Stimulated activated CD8-positive, alpha-beta memory T cell treated with anti-CD3 and anti-CD28 coated beads, Interleukin-7, amount 100 ng/mL, for 48 hours (primary cell): ENCODE data around the gene VLDLR.

ENCODE experiments used
- DNase-seq, 2 donors: peaks; one replicate each; pipeline ENCODE4 v3.0.0-alpha.2; 2020; ENCODE audit warnings: low read depth in 1 of 2; ENCODE audit errors: extremely low read depth in 1 of 2

The VLDLR gene

DNA sequence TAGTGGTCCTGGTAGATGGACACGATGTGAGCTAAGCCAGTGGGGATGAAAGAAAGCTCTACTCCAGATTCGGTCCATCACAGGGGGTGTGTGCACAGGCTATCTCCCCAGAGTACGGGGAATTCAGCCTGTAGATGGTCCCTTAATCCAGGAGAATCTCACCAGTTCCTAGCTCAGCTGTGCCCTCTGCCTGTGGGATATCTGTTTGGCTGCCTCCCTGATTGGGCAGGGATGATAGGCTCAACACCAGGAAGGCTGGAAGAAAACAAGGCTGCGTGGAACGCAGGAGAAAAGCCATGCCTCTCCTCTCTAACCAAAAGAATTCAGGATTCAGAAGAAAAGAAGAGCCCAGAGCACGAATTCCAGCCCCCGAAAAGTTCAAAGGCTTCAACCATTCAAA is 40.9 kb downstream of the VLDLR start:
- DNase-seq = no peak

DNA sequence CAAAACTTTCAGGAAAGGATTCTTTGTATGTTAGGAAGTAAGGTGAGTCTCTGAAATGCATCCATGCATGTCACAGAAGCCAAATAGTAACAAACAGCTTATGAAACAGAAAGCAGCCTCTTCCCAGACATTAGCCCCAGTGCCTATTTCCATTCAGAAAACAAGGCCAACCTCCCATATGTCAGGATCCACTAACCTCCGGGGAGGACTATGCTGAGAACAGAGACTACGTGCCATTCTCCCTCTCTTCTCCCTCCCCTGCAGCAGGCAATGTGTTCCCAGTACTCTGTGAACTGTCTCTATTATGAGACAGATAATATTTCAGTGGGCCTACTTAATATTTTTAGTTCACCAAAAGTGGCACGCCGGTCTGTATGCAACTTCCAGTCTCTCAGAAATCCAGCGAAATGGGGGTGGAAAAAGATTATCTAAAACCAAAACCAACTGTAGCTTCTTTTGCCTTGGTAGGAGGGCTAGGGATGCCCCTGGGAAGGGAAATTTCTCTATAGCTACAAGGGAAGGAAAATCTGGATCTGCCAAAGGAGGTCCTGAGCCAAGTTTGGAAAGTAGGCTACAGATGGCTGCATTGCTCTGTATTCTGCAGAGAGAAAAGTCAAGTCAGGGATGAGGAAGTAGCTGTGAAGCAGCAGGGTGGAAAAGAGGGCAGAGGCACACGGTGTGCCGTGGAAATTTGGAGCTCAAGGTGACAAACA is 42.0 kb downstream of the VLDLR start:
- DNase-seq = no peak

DNA sequence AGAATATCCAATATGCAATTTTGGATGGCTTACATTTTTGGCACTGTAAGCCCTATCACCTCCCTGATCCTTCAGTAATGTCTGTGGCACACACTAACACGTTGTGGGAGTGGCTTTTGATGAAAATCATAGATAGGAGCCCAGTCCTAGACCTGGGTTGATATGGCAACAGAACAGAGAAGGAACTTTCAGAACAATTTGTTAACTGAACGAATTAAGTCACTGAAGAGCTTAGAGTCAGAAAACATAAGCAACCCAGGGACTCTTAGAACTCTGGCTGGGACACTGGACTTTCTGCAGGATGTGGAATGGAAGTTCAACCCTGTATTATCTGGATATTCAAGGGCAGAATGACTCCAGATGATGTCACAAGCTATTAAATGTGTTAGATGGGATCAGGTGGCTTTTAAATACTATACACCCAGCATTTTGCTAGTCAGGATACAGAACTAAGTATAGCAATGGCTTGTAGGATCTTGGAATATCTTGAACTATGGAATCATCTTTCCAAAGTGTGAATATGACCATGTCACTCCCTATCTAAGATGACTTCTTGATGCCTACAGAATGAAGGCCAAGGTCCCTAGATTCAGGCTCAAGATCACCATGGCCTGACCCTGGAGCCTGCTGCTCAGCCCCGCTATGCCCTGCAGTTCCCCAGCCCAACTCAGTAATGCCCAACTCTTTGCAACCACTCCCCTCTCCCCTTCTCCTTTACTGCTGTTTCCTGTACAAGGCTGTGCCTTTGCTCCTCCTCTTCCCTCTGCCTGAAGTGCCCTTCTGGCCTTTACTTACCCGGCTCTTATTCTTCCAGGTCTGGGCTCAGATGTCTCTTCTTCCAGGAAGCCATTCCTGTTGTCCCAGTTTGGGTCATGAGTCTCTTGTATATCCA is 42.8 kb downstream of the VLDLR start:
- no peak for DNase-seq

DNA sequence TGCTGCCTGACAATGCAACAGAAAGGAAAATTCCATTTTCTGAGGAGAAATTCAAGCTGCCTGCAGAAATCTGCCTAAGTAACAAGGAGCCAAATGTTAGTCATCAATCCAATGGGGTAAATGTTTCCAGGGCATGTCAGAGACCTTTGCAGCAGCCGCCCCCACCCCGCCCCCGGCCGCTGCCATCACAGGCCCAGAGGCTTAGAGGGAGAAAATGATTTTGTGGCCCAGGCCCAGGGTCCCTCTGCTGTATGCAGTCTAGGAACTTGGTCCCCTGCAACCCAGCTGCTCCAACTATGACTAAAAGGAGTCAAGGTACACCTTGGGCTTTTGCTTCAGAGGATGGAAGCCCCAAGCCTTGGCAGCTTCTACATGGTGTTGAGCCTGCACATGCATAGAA is 45.0 kb downstream of the VLDLR start:
- no peak for DNase-seq

DNA sequence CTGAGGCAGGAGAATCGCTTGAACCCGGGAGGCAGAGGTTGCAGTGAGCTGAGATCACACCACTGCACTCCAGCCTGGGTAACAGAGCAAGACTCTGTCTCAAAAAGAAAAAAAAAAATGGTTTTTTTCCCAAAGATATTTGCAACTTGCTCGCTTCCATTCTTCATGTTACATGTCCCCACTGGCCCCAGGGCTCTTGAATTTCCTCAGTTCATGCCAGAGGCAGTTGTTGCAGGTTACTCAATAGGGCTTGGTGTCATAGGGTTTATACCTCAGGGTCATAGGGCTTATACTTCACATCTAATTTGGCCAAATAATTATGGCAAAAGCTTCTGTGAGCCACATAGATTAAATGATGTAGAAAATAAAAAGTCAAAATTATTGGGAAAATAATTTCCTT is 51.6 kb downstream of the VLDLR start:
- DNase-seq = no peak

DNA sequence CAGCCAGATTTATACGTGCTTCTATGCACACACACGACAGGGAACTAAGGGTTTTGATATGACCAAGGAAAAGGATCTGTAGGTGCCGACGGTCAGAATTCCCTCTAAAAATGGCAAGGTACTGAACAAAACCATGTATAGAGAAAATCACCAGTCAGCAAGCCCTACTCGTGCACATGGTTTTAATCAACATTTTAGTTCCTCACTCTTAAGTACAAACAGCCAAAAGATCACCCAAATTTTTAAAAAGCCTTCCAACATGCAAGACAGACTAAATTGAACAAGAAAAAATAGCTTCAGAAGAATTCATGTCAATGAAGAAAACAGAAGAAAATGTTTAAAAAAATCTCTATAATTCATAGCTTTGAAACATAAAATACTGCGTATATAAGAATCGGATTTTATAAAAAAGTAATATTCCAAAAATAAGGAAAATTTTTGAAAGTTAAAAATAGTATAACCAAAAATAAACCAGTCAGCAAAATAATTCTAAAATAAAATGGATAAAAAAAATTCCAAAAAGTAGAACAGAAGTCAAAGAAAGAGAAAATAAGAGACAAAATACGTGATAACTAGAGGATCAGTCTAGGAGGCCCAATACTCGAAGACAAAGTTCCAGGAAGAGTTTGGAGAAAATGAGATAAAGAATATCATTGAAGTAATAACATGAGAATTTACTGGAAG is 52.7 kb downstream of the VLDLR start:
- DNase-seq = no peak

DNA sequence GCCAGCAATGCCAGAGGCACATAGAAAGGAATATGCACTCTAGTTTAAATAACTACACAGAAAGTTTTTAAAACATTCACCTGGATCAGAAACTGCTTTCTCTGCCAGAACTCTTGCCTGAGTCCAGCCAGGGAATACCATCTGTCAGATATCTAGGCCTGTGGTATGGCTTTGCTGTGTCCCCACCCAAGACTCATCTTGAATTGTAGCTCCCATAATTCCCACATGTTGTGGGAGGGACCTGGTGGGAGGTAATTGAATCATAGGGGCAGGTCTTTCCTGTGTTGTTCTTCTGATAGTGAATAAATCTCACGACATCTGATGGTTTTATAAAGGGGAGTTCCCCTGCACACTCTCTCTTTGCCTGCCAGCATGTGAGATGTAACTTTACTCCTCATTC is 54.2 kb downstream of the VLDLR start:
- DNase-seq = no peak

DNA sequence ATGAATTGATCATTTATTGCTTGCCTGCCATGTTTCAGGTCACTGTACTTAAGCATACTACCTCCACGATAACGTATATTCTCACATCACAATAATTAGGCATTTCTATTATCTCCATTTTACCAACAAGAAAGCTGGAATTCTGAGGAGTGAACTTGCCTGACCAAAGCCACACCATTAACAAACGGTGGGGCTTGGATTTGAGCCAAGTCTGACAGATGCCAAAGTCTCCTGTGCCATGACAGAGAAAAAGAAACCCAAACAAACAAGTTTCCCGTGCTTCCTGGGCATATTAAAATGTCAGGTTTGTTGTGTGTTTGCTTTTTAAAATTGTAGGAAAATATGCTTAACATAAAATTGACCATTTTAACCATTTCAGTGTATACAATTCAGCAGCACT is 54.9 kb downstream of the VLDLR start:
- no peak for DNase-seq

DNA sequence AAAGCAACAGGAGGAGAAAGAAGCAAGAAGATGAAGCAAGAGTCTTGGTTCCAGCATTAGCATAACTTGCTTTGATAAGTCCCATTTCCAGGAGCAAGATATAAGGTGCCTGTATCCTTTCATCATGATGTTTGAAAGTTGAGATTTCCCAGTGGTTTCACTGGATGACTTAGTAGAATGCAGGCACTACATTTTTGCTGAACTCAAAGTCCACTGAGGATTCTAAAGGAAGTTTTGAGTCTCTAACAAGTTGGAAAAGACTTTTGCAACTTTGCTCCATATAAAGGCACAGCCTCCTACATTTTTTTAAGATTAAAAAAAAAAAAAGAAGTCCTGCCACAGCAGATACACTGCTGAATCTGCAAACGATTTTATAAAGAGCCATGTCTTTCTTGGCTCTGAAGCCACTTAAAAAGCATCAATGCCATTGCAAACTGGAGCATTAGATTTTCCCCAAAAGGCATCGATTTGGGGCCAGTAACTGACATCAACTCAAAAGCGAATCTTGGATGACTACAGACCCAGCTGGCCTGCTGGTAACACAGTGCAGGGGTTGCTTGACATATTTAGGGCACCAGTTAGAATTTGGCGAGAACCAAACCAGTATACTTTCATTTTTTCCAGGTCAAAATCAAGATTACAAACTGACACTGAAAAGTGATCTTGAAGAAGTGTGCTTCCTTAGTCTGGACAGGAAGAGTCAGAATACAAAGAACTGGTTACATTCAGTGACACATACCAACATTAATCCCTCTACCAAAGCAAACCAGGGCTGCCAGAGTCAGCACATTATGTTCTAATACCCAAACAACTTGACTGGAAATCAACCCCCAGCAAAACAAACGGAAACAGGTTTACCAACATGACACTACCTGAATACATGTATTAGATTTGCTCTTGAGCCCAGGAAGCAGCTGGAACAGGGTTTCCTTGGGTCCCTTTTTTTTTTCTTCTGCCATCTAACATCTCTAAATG is 56.6 kb downstream of the VLDLR start:
- no peak for DNase-seq

DNA sequence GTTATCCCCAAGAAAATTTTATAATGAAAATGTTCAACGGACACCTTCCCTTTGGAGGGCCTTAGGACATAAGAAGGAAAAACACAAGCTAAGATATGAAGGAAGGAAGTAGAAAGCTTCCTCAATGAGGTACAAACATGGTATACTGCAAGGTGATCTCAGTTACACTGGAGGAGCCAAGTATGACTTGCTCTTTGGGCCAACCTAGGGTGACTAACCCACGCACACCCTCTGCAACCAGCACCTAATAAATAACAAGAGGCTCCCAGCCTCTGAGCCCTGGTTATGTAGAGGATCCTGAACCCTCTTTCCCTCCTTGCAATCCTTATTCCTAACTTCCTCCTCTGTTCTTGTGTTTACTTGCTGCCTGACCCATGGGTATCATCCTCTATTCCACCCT is 57.4 kb downstream of the VLDLR start:
- no peak for DNase-seq

DNA sequence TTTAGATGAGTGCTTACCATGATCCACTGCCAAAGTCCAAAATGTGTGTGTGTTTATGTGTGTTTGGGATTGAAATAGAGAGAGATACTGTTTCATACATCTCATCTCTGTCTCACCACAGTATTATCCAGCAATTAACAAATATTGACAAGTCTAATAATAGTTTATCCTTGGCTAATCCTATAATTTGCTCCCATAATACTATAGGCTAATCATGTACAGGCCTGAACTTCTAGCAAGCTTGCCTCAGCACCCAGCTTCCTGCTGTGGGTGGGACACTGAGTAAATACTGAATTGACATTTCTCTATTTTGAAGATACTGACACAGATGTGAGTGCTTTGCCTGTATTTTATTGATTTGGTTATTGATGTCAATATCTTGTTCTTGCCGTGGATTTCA is 60.4 kb downstream of the VLDLR start:
- no peak for DNase-seq

DNA sequence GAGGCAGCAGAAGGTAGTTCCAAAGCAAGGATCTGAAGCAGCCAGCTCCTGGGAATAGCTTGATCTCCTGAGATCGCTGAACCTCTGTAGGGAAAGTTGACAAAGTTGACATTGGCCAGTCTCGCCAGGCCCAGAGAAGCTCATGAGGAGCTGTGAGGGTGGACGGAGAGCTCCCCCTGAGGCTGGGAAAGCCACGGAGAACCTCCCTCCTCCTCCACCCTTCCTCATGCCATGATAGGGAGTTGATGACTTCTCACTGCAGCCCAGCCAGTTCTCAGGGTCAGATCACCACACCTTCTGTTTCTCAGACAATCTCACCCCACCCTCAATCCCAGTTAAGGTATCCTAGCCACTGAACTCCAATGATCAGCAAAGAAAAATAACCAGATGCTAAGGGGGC is 65.3 kb downstream of the VLDLR start:
- DNase-seq = no peak

DNA sequence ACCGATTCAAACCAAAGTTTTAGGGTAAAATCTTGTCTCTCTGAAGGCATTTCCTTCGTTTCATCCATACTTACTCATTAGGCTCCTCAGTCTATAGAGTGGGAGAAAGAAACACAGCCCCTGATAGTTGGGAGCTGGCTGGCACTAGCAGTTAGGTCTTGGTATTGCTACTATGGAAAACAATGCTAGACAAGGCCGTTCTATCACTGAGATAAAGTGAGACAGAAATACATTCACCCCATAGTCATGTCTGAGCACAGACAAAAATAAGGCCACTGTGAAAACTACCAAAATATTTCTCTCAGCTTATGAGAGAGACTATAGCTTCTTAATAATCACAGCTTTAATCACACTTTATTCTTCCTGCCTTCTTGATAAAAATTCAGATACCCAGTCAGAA is 67.0 kb downstream of the VLDLR start:
- no peak for DNase-seq

DNA sequence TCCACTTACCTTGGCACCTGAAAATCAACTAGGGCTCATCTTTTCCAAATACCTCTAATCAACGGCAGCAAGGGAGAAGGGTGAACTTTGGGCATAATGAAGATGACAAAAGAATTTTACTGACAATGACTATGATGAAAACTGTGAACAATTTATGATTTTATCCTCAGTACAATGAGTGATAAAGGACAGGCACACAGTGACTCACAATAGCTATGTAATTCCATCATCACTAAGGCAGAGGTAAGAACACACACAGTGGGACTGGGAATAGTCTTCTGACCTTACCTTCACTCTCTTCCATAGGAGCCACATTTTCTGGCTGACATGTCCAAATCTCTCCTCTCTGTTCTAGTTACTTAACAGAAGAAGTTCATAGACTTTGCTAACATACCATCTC is 69.6 kb downstream of the VLDLR start:
- no peak for DNase-seq

DNA sequence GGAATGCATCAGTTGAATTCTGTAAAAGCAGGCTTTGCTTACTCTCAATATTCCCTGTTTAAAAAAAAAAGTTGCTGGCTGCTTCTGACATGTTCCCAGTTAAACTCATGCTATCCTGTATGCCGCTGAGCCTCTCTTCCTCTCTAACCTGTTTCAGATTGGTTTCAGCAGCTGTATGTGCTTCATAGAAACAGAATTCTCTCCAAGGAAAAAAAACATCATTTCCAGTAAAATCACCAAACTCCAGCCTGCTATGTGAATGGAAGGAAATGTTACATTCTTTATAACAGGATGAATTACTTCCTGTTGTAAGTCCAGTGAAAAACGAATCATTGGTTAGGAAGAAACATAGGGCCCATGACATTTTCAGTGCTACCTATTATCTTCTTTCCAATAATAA is 70.0 kb downstream of the VLDLR start:
- DNase-seq = no peak

DNA sequence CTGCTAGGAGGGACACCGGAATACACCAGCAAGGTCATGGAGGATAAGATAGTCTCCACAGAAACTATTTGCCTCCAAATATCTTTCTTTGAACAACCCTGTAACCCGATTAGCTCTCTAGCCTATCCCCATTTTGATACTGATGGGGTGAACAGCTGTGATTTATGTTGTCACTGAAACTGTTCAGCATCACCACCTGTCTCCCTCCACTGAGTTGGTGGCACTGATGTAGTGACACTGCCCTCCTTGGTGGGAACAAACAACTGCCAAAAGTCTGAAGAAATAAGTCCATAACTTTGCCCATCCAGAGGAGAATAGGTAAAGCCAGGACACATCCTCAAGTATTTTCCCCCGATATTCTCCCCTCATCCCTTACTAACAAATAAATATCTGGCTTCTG is 71.5 kb downstream of the VLDLR start:
- DNase-seq = no peak

DNA sequence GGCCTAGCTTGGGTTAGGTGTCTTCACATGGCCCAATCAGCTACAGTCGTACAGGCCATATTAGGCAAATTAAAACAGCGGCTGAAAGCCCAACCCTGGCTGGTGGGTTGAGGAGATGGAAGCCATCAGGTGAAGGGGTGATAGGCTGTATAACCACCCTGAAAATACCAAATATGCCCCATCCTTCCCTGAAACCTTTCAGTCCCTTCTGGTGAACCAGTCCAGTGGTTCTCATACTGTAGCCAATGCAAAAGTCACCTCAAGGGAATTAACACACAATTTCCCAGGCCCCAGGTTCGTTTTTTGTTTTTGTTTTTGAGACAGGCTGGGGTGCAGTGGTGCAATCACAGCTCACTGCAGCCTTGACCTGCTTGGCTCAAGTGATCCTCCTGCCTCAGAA is 75.9 kb downstream of the VLDLR start:
- no peak for DNase-seq

DNA sequence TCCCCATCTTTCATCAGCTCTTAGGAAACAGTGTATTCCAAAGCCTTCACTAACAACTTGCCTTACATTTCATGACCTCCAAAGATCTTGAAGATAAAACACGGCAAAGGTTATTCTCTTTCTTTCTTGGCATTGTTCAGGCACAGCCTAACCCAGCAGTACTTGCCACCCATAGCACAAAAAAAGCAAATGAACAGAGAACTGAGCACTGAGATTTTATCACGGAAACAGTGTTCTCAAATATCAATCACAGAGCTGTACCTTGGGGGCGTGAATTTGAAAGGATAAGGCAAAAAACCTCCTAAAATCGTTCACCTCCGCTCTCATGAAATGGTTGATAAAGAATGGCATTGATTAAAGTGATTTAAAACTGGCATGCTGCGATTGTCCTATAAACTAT is 78.8 kb downstream of the VLDLR start:
- no peak for DNase-seq

DNA sequence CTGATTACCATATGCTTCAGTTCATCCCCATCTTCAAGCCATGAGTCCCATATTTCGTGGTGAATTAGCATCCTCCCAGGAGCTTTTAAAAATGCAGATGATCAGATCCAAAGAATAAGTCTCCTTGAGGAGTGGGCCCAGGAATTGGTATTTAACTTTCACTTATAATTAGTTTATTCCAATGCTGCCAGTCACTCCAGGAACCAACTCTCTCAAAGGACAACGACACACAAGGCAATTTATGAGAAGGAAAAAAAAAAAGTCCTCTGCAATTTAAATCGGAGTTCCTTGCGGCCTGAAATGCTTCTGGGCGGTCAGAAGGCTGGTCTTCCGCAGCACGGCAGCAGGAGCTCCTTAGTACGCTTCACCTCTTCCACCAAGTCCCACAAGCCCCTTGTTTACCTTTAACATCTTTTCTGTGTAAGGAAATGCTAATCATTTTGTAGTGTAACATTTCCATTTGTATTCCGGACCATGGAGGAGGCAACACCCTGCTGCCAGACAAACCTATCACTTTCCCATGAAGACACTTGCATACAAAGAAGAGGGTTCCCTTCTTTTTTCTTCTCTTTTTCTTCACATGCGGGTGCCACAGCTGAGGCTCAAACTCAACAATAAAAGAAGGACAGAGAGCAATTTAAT is 79.4 kb downstream of the VLDLR start:
- no peak for DNase-seq

DNA sequence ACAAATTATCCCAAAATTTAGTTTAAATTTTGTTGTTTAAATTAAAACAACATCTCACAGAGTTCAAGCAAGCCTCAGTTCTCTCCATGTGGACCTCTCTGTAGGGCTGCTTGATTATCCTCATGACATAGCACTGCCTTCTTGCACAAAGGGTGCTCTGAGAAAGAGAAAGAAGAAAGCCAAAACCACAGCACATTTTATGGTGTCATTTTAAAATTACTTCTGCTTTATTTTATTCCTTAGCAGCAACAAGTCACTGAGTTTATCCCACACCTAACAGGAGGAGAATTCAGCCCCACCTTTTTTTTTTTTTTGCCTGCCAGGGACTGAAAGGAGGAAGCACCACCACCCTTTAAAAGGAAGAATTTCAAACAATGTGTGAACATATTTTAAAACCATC is 82.9 kb downstream of the VLDLR start:
- no peak for DNase-seq
